DMS53 (cell line): ENCODE results near the gene C9.
A peak's percentile ranks its signal among the peaks of the same experiment; 100 is the strongest.
"Not testable (repeated sequence)": the region's sequence is repeated elsewhere in the genome, so short reads cannot be mapped to it uniquely, and the experiment has no call there.

Experiments
- DNase-seq: peaks from one replicate; lab custom pipeline; 2025; lab: John Stamatoyannopoulos, UW

The C9 gene

GRCh38 chr5:39260095-39260494 is 104.2 kb downstream of the C9 start:
- DNase-seq: no peak

GRCh38 chr5:39257554-39257953 is 106.7 kb downstream of the C9 start:
- DNase-seq: no peak

- DNase-seq: peak; percentile 20
These were observed 107.6 kb downstream of the C9 start for GRCh38 chr5:39256477-39257235.

GRCh38 chr5:39255406-39255805 is 108.9 kb downstream of the C9 start:
- DNase-seq: no peak

GRCh38 chr5:39254671-39255070 is 109.6 kb downstream of the C9 start:
- no peak for DNase-seq

- peak; percentile 1 for DNase-seq
These were observed 111.1 kb downstream of the C9 start for GRCh38 chr5:39253196-39253595.

GRCh38 chr5:39249564-39250274 is 114.6 kb downstream of the C9 start:
- DNase-seq: no peak

GRCh38 chr5:39249069-39249468 is 115.2 kb downstream of the C9 start:
- no peak for DNase-seq

GRCh38 chr5:39240750-39241149 is 123.5 kb downstream of the C9 start:
- peak; percentile 11 for DNase-seq

GRCh38 chr5:39238366-39239105 is 125.8 kb downstream of the C9 start:
- DNase-seq: no peak

GRCh38 chr5:39236718-39237117 is 127.6 kb downstream of the C9 start:
- DNase-seq: no peak

GRCh38 chr5:39235648-39236047 is 128.6 kb downstream of the C9 start:
- no peak for DNase-seq

GRCh38 chr5:39234494-39234893 is 129.8 kb downstream of the C9 start:
- not testable (repeated sequence) for DNase-seq
